Parathyroid adenoma (tissue), 2 donors: ENCODE data around the gene ASTN2.

Experiments
- H2AFZ ChIP-seq: fragments of 300-600 bp; sonication (generic); one replicate; pipeline ENCODE4 v1.7.0; 2017; ENCODE audit warnings: antibody characterized with exemption, mild to moderate bottlenecking
- H3K27ac ChIP-seq: fragments of 300-600 bp; sonication (generic); one replicate; pipeline ENCODE4 v1.7.0; 2017
- H3K27me3 ChIP-seq: fragments of 300-600 bp; sonication (generic); one replicate; pipeline ENCODE4 v1.7.0; 2017; ENCODE audit warnings: low read length; ENCODE audit not compliant: control insufficient read depth, insufficient read depth
- H3K36me3 ChIP-seq: fragments of 300-600 bp; sonication (generic); one replicate; pipeline ENCODE4 v1.7.0; 2017; ENCODE audit warnings: low read length; ENCODE audit not compliant: control insufficient read depth, insufficient read depth
- H3K4me1 ChIP-seq: fragments of 300-600 bp; sonication (generic); one replicate; pipeline ENCODE4 v1.7.0; 2017; ENCODE audit warnings: control low read depth
- H3K4me2 ChIP-seq: fragments of 300-600 bp; sonication (generic); one replicate; pipeline ENCODE4 v1.7.0; 2017; ENCODE audit warnings: low read length
- H3K4me3 ChIP-seq: fragments of 300-600 bp; sonication (generic); one replicate; pipeline ENCODE4 v1.7.0; 2017; ENCODE audit warnings: low read depth, low read length
- H3K79me2 ChIP-seq: fragments of 300-600 bp; sonication (generic); one replicate; pipeline ENCODE4 v1.7.0; 2017; ENCODE audit warnings: control low read depth
- H3K9ac ChIP-seq: fragments of 300-600 bp; sonication (generic); one replicate; pipeline ENCODE4 v1.7.0; 2017; ENCODE audit warnings: mild to moderate bottlenecking
- H3K9me3 ChIP-seq: fragments of 300-600 bp; sonication (generic); one replicate; pipeline ENCODE4 v1.7.0; 2017; ENCODE audit warnings: low read length; ENCODE audit not compliant: control insufficient read depth
- CTCF ChIP-seq: fragments of 300-600 bp; sonication (generic); IDR thresholded peaks from one replicate; pipeline ENCODE4 v1.7.0; 2017; ENCODE audit warnings: antibody characterized with exemption, mild to moderate bottlenecking
- donor health status: primary hyperparathyroidism.

The ASTN2 gene

GRCh38 chr9:117300371-117301110, 114.3 kb downstream of the ASTN2 start:
- no peak for TF ChIP-seq CTCF
- Histone ChIP-seq H3K27ac (no peak overlapping the region), H3K4me1 (no peaks in the 10 kb centered on the region)

GRCh38 chr9:117296453-117296852, 118.4 kb downstream of the ASTN2 start:
- Histone ChIP-seq H3K4me2 (no peak overlapping the region), H3K9me3 (no peaks in the 10 kb centered on the region), H3K4me3 (no peak overlapping the region), H2AFZ (no peak overlapping the region), H3K9ac (no peak overlapping the region), H3K79me2 (no peaks in the 10 kb centered on the region), H3K4me1 (no peaks in the 10 kb centered on the region), H3K27me3 (no peaks in the 10 kb centered on the region), H3K27ac (no peak overlapping the region), H3K36me3 (no peaks in the 10 kb centered on the region)
- no peak for TF ChIP-seq CTCF

More at GRCh38 chr9:117300371-117301110, 114.3 kb downstream of the ASTN2 start:
- H3K27me3 ChIP-seq, result no peaks in the 10 kb centered on the region
- no peak overlapping the region for H3K4me2 ChIP-seq
- no peaks in the 10 kb centered on the region for H3K36me3 ChIP-seq
- H2AFZ ChIP-seq, result no peak overlapping the region
- no peak overlapping the region for H3K9ac ChIP-seq
- H3K79me2 ChIP-seq, result no peaks in the 10 kb centered on the region
- H3K4me3 ChIP-seq, result no peak overlapping the region
- no peaks in the 10 kb centered on the region for H3K9me3 ChIP-seq

- no peaks in the 10 kb centered on the region for H3K79me2 ChIP-seq
- H3K9me3 ChIP-seq, result no peaks in the 10 kb centered on the region
- H2AFZ ChIP-seq, result no peak overlapping the region
- H3K27ac ChIP-seq, result no peak overlapping the region
- no peak overlapping the region for H3K4me2 ChIP-seq
- H3K36me3 ChIP-seq, result no peaks in the 10 kb centered on the region
- no peak overlapping the region for H3K9ac ChIP-seq
- no peaks in the 10 kb centered on the region for H3K4me1 ChIP-seq
- H3K4me3 ChIP-seq, result no peak overlapping the region
- no peak for TF ChIP-seq CTCF
- H3K27me3 ChIP-seq, result no peaks in the 10 kb centered on the region
Measured at GRCh38 chr9:117293206-117294114, 121.4 kb downstream of the ASTN2 start.

GRCh38 chr9:117290856-117291622, 123.8 kb downstream of the ASTN2 start:
- no peaks in the 10 kb centered on the region for H3K36me3 ChIP-seq
- TF ChIP-seq CTCF, result no peak
- no peaks in the 10 kb centered on the region for H3K79me2 ChIP-seq
- no peaks in the 10 kb centered on the region for H3K27me3 ChIP-seq
- no peak overlapping the region for H3K9ac ChIP-seq
- no peak overlapping the region for H3K4me2 ChIP-seq
- H2AFZ ChIP-seq, result no peak overlapping the region
- no peak overlapping the region for H3K27ac ChIP-seq
- no peak overlapping the region for H3K4me3 ChIP-seq
- H3K9me3 ChIP-seq, result no peaks in the 10 kb centered on the region
- no peaks in the 10 kb centered on the region for H3K4me1 ChIP-seq
